Naive thymus-derived CD4-positive, alpha-beta T cell (primary cell): Measurements from ENCODE around the gene RPL22. TPM values are rescaled to one million over a fixed set of nuclear protein-coding genes. Genes with fewer than 3 reads are reported as not detected.

Experiments used
- ATAC-seq: fragments of 150-1000 bp; cut with Tn5 transposase; 2 replicates; pipeline ENCODE4 v1.10.0; 2021; ENCODE audit warnings: mild to moderate bottlenecking, moderate library complexity
- CTCF ChIA-PET: fragments of 350-600 bp; sonication (Branson Sonifier 250); formaldehyde crosslinking; loops from one replicate; lab custom pipeline; 2021; ENCODE audit warnings: antibody characterized with exemption; lab: Charles Lee
- POLR2A ChIA-PET: fragments of 350-600 bp; sonication (Branson Sonifier 250); formaldehyde crosslinking; loops from one replicate; lab custom pipeline; 2021; ENCODE audit warnings: antibody characterized with exemption, inconsistent platforms; lab: Charles Lee
- DNase-seq, 9 donors: peaks; one replicate each; pipeline versions ENCODE4 v3.0.0 to v3.0.0-alpha.2; 2020 to 2022; ENCODE audit warnings: mixed read lengths in 1 of 9
- H3K27ac ChIP-seq: one replicate; pipeline ENCODE4 v1.7.0; 2013; ENCODE audit warnings: mild to moderate bottlenecking, low read depth, low read length, moderate library complexity
- H3K27me3 ChIP-seq, 2 donors: one replicate each; pipeline ENCODE4 v1.7.0; 2013; ENCODE audit warnings: low read length in 2 of 2, mild to moderate bottlenecking in 2 of 2, moderate library complexity in 2 of 2; ENCODE audit not compliant: control insufficient read depth in 2 of 2, insufficient read depth in 2 of 2
- H3K36me3 ChIP-seq, 3 experiments: 1 replicate in 2 of 3; 2 replicates in 1 of 3; pipeline ENCODE4 v1.7.0; 2013; ENCODE audit warnings: low read length in 3 of 3, mild to moderate bottlenecking in 3 of 3, moderate library complexity in 1 of 3; ENCODE audit not compliant: insufficient read depth in 3 of 3, control insufficient read depth in 2 of 3
- H3K4me1 ChIP-seq, 2 donors: one replicate each; pipeline ENCODE4 v1.7.0; 2013; ENCODE audit warnings: low read length in 2 of 2, mild to moderate bottlenecking in 2 of 2, moderate library complexity in 1 of 2; ENCODE audit not compliant: control insufficient read depth in 2 of 2, insufficient read depth in 2 of 2
- H3K4me3 ChIP-seq: 2 replicates; pipeline ENCODE4 v1.7.0; 2013; ENCODE audit warnings: mild to moderate bottlenecking, low read length
- H3K9me3 ChIP-seq, 3 experiments: 1 replicate in 2 of 3; 2 replicates in 1 of 3; pipeline ENCODE4 v1.7.0; 2013; ENCODE audit warnings: low read length in 3 of 3; ENCODE audit not compliant: control insufficient read depth in 2 of 3
- H3K27ac Mint-ChIP-seq, 9 donors: one replicate each; pipeline ENCODE4 v1.8.0; 2020 to 2022; ENCODE audit warnings: mixed read lengths in 9 of 9, mild to moderate bottlenecking in 8 of 9, moderate library complexity in 5 of 9, inconsistent platforms in 2 of 9
- H3K27me3 Mint-ChIP-seq, 5 donors: one replicate each; pipeline ENCODE4 v1.8.0; 2021 to 2022; ENCODE audit warnings: mixed read lengths in 5 of 5, mild to moderate bottlenecking in 1 of 5
- H3K36me3 Mint-ChIP-seq, 5 donors: one replicate each; pipeline ENCODE4 v1.8.0; 2020 to 2022; ENCODE audit warnings: mixed read lengths in 5 of 5, mild to moderate bottlenecking in 3 of 5, inconsistent platforms in 1 of 5
- H3K4me1 Mint-ChIP-seq, 7 donors: one replicate each; pipeline ENCODE4 v1.8.0; 2020 to 2022; ENCODE audit warnings: mixed read lengths in 7 of 7, mild to moderate bottlenecking in 3 of 7, inconsistent platforms in 1 of 7
- H3K4me3 Mint-ChIP-seq, 10 donors: one replicate each; pipeline ENCODE4 v1.8.0; 2020 to 2022; ENCODE audit warnings: mild to moderate bottlenecking in 10 of 10, mixed read lengths in 10 of 10, moderate library complexity in 6 of 10, inconsistent platforms in 2 of 10
- H3K9me3 Mint-ChIP-seq, 11 donors: one replicate each; pipeline ENCODE4 v1.8.0; 2020 to 2022; ENCODE audit warnings: mixed read lengths in 11 of 11, mild to moderate bottlenecking in 4 of 11, inconsistent platforms in 1 of 11, moderate library complexity in 1 of 11
- intact Hi-C, 2 donors: fragments of 100-400 bp; cut with micrococcal nuclease; formaldehyde crosslinking; loops; one replicate each; pipeline ENCODE4 v1.15.1; 2023
- polyA plus RNA-seq, 2 donors: library from polyadenylated mRNA; unstranded; fragments of 300-500 nt; fragmentation: Illumina TruSeq; gene quantifications; one replicate each; pipeline ENCODE4 v1.2.3, GENCODE V29; 2021
- total RNA-seq, 6 experiments: library from RNA in 5 of 6; stranded (reverse) in 5 of 6; gene quantifications; 1 replicate in 5 of 6; 2 replicates in 1 of 6; pipeline ENCODE4 v1.2.3 and lab custom pipeline; 2021 to 2026

The RPL22 gene
- total and polyA plus RNA-seq, 7 experiments from 2014 or later, result 129 to 720 (median 469) TPM

DNA sequence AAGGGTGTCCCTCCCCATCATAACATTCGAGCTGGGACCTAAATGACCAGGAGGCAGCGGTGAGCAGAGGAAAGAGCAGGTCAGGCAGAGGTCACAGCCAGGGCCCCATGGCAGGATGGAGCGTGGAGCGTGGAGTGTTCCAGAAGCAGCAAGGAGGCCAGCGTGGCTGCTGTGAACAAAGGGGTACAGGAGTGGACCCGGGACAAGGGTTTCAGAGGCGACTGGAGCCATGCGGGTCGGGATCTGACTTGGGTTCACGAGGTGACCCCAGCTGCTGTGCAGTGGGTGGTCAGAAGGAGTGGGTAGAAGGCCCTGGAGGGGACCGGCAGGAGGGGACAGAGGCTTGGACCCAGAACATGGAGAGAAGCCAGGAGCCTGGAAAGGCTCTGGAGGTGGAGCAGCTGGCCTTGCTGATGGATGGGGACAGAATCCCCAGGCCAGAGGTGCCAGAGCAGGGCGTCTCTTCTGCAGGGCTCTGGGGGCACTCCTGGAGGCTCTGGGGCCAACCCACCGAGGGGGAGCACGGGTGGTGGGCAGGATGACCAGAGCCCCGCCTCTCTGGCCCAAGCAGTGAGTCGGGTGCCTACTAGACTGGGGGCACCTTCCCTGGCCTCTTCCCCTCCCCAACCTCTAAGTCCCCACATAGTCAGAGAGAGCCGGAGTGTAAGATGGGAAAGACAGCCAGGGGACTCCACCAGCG lies 21.6 kb downstream of the RPL22 start:
- H3K27ac Mint-ChIP-seq, result no peak overlapping the region
- Histone ChIP-seq H3K36me3 (no peaks in the 10 kb centered on the region), H3K27me3 (peaks cover 3 to 13% of the 10 kb centered on the region in 2 donors), H3K9me3 (peaks cover 0 to 3% (median 0%) of the 10 kb centered on the region in 3 experiments), H3K4me3 (no peak overlapping the region), H3K27ac (no peak overlapping the region), H3K4me1 (no peaks in the 10 kb centered on the region)
- DNase-seq (no peak), ATAC-seq (no peak)
- peaks cover 10 to 32% (median 27%) of the 10 kb centered on the region in 7 donors for H3K4me1 Mint-ChIP-seq
- intact Hi-C loops, result no loop called here
- ChIA-PET CTCF (no interaction called here), POLR2A (no interaction called here)
- H3K9me3 Mint-ChIP-seq, result peaks cover 0 to 2% (median 0%) of the 10 kb centered on the region in 11 donors
- peak overlapping the region in 5 of 10 donors; percentile 7 to 84 (median 39) for H3K4me3 Mint-ChIP-seq
- peaks cover 29 to 44% (median 33%) of the 10 kb centered on the region in 5 donors for H3K27me3 Mint-ChIP-seq
- peaks cover 0 to 5% (median 0%) of the 10 kb centered on the region in 5 donors for H3K36me3 Mint-ChIP-seq

DNA sequence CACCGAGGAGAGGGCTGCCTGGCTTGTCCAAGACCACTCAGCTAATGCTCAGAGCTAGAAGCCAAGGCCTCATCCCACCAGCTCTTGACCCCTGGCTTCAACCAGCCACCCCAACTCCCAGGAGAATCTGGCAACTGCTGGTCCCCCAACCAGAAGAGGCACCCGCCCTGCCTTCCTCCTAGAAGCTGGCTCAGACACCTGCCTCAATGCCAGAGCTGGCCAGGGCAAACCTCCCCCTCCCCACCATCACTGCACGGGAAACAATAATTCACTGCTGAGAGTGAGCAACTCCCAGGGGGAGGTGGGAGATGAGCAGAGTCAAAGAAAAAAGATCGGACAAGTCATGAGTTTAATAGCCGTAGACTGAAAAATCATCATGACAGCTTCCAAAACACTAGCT lies 22.6 kb downstream of the RPL22 start:
- H3K4me3 ChIP-seq, result no peak overlapping the region
- peaks cover 10 to 30% (median 26%) of the 10 kb centered on the region in 7 donors for H3K4me1 Mint-ChIP-seq
- intact Hi-C loops, result no loop called here
- peaks cover 0 to 4% (median 0%) of the 10 kb centered on the region in 11 donors for H3K9me3 Mint-ChIP-seq
- POLR2A ChIA-PET, result no interaction called here
- no peak for ATAC-seq
- no peak overlapping the region for H3K27ac Mint-ChIP-seq
- peaks cover 31 to 40% (median 37%) of the 10 kb centered on the region in 5 donors for H3K27me3 Mint-ChIP-seq
- DNase-seq, result no peak
- peaks cover 3 to 13% of the 10 kb centered on the region in 2 donors for H3K27me3 ChIP-seq
- H3K9me3 ChIP-seq, result peaks cover 0 to 3% (median 0%) of the 10 kb centered on the region in 3 experiments
- no peak overlapping the region for H3K27ac ChIP-seq
- CTCF ChIA-PET, result no interaction called here
- H3K36me3 ChIP-seq, result no peaks in the 10 kb centered on the region
- peaks cover 0 to 5% (median 0%) of the 10 kb centered on the region in 5 donors for H3K36me3 Mint-ChIP-seq
- no peaks in the 10 kb centered on the region for H3K4me1 ChIP-seq
- H3K4me3 Mint-ChIP-seq, result peak overlapping the region in 1 of 10 donors; percentile 29

DNA sequence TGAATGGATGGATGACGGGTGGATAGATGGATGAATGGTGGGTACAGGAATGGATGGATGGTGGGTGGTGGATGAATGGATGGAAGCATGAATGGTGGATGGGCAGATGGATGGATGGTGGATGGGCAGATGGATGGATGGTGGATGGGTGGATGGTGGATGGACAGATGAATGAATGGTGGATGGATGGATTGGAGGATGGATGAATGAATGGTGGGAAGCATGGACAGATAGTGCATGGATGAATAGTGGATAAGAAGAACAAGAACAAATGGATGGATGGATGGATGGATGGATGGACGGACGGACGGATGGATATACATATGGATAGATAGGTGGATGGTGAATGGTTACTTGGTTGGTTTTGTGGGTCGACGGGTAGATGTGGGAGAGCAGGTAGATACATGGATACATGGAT lies 24.0 kb downstream of the RPL22 start:
- DNase-seq, result no peak

DNA sequence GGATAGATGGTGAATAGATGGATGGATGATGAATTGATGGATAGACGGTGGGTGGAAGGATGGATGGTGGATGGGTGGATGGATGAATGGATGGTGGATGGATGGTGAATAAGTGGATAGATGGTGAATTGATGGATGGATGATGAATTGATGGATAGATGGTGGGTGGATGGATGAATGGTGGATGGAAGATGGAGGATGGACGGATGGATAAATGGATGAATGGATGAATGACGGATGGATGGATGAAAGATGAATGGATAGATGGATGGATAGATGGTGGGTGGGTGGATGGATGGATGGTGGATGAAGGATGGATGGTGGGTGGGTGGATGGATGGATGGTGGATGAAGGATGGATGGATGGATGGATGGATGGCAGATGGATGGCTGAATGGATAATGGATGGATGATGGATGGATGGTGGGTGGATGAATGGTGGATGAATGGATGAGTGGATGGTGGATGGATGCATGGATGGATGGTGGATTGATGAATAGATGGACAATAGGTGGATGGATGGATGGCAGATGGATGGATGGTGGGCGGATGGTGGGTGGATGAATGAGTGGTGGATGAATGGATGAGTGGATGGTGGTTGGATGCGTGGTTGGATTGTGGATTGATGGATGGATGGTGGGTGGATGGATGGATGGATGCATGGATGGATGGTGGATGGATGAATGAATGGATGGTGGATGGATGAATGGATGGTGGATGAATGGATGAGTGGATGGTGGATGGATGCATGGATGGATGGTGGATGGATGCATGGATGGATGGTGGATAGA lies 24.6 kb downstream of the RPL22 start:
- no peak overlapping the region for H3K4me3 Mint-ChIP-seq
- H3K9me3 ChIP-seq, result peaks cover 0 to 3% (median 0%) of the 10 kb centered on the region in 3 experiments
- no peaks in the 10 kb centered on the region for H3K4me1 ChIP-seq
- H3K4me1 Mint-ChIP-seq, result peaks cover 0 to 18% (median 13%) of the 10 kb centered on the region in 7 donors
- H3K36me3 ChIP-seq, result no peaks in the 10 kb centered on the region
- CTCF ChIA-PET, result interaction anchor here (0.8 kb wide), 1 partner anchor 140 kb away, joined by 6 read pairs; no protein-coding TSS in a partner anchor
- POLR2A ChIA-PET, result no interaction called here
- H3K27me3 Mint-ChIP-seq, result peaks cover 24 to 35% (median 32%) of the 10 kb centered on the region in 5 donors
- ATAC-seq (no peak), DNase-seq (no peak)
- peaks cover 0 to 2% (median 0%) of the 10 kb centered on the region in 11 donors for H3K9me3 Mint-ChIP-seq
- peaks cover 0 to 5% (median 0%) of the 10 kb centered on the region in 5 donors for H3K36me3 Mint-ChIP-seq
- H3K4me3 ChIP-seq, result no peak overlapping the region
- no peak overlapping the region for H3K27ac Mint-ChIP-seq
- intact Hi-C loops, result no loop called here
- H3K27me3 ChIP-seq, result peaks cover 0 to 9% of the 10 kb centered on the region in 2 donors
- no peak overlapping the region for H3K27ac ChIP-seq

More for the DNA sequence above, 24.0 kb downstream of the RPL22 start:
- Mint-ChIP-seq H3K27ac (no peak overlapping the region), H3K4me3 (no peak overlapping the region), H3K4me1 (peaks cover 0 to 18% (median 13%) of the 10 kb centered on the region in 7 donors), H3K9me3 (peaks cover 0 to 2% (median 0%) of the 10 kb centered on the region in 11 donors), H3K27me3 (peaks cover 24 to 35% (median 32%) of the 10 kb centered on the region in 5 donors), H3K36me3 (peaks cover 0 to 5% (median 0%) of the 10 kb centered on the region in 5 donors)
- no peak for ATAC-seq
- Histone ChIP-seq H3K36me3 (no peaks in the 10 kb centered on the region), H3K27ac (no peak overlapping the region), H3K9me3 (peaks cover 0 to 3% (median 0%) of the 10 kb centered on the region in 3 experiments), H3K4me3 (no peak overlapping the region), H3K4me1 (no peaks in the 10 kb centered on the region), H3K27me3 (peaks cover 0 to 9% of the 10 kb centered on the region in 2 donors)
- POLR2A ChIA-PET, result no interaction called here
- CTCF ChIA-PET, result no interaction called here
- intact Hi-C loops, result no loop called here

DNA sequence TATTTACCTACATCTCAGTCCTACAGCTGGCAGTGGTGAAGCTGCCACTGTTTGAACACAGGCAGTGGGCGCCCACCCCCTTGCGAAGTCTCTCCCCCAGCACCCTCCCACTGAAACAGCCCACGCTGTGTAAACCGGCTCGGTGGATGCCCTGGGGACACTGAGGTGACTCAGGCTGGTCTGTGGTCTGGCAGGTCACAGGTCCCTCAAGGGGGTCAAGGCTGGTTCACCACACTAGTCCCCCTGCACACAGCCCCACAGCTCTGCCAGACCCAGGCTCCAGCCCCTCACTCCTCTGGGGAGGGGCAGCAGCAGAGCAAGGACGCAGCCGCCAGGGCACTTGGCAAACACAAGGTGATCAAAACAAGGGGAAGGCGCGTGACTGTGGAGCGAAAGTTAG lies 26.8 kb downstream of the RPL22 start:
- Histone ChIP-seq H3K27me3 (no peaks in the 10 kb centered on the region), H3K9me3 (peaks cover 0 to 3% (median 0%) of the 10 kb centered on the region in 3 experiments), H3K36me3 (no peaks in the 10 kb centered on the region), H3K27ac (no peak overlapping the region), H3K4me3 (no peak overlapping the region), H3K4me1 (no peaks in the 10 kb centered on the region)
- ChIA-PET POLR2A (no interaction called here), CTCF (no interaction called here)
- Mint-ChIP-seq H3K27me3 (peaks cover 11 to 30% (median 22%) of the 10 kb centered on the region in 5 donors), H3K36me3 (peaks cover 0 to 4% (median 0%) of the 10 kb centered on the region in 5 donors), H3K4me1 (peaks cover 0 to 5% (median 4%) of the 10 kb centered on the region in 7 donors), H3K27ac (no peak overlapping the region), H3K9me3 (peaks cover 0 to 2% (median 0%) of the 10 kb centered on the region in 11 donors), H3K4me3 (no peak overlapping the region)
- intact Hi-C loops, result no loop called here
- ATAC-seq (no peak), DNase-seq (no peak)

DNA sequence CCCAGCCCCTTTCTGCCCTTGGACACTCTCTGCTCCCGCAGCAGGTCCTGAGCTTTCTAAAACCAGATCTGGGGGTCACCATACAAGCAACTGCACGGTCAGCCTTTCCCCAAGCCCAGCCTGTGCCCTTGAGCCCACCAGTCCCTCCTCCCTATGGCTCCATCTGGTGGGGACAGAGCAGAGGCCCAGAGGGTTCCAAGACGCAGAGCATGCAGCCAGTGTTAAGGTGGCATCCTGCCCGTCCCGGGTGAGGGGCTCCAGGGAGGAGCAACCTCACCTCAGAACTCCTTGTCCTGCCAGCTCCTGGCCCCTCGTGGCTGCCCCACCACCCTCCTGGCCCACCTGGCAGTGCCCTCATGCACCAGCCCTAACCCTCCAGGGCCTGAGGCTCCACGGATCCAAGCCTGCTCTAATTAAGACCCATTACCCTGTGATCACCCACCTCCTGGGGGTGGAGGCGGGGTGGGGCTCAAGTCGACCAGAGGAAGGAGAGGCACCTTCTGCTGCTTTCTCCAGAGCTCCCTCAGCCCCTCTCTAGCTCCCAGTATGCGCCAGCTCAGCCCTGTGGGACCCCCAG lies 27.8 kb downstream of the RPL22 start:
- ChIA-PET CTCF (no interaction called here), POLR2A (no interaction called here)
- Histone ChIP-seq H3K27ac (no peak overlapping the region), H3K9me3 (peaks cover 0 to 3% (median 0%) of the 10 kb centered on the region in 3 experiments), H3K27me3 (no peaks in the 10 kb centered on the region), H3K4me1 (no peaks in the 10 kb centered on the region), H3K4me3 (no peak overlapping the region), H3K36me3 (no peaks in the 10 kb centered on the region)
- Mint-ChIP-seq H3K9me3 (peaks cover 0 to 2% (median 0%) of the 10 kb centered on the region in 11 donors), H3K4me3 (no peak overlapping the region), H3K36me3 (no peaks in the 10 kb centered on the region), H3K4me1 (no peaks in the 10 kb centered on the region), H3K27ac (no peak overlapping the region), H3K27me3 (peaks cover 3 to 20% (median 15%) of the 10 kb centered on the region in 5 donors)
- no peak for ATAC-seq
- intact Hi-C loops, result no loop called here
- DNase-seq, result no peak
